HG02870 (cell line): ENCODE data around the gene OPN4.

ENCODE experiments used
- ATAC-seq: cut with Tn5 transposase; IDR thresholded peaks from one replicate; pipeline ENCODE4 v1.9.1; 2021; ENCODE audit warnings: mild to moderate bottlenecking, moderate library complexity; ENCODE audit not compliant: unreplicated experiment

OPN4 gene

GRCh38 chr10:86661161-86662025 lies 7.0 kb downstream of the OPN4 start:
- no peak for ATAC-seq

- no peak for ATAC-seq
Observed at GRCh38 chr10:86662186-86663045, 8.1 kb downstream of the OPN4 start.

- ATAC-seq: no peak
Observed at GRCh38 chr10:86663046-86663345, 8.6 kb downstream of the OPN4 start.

DNA sequence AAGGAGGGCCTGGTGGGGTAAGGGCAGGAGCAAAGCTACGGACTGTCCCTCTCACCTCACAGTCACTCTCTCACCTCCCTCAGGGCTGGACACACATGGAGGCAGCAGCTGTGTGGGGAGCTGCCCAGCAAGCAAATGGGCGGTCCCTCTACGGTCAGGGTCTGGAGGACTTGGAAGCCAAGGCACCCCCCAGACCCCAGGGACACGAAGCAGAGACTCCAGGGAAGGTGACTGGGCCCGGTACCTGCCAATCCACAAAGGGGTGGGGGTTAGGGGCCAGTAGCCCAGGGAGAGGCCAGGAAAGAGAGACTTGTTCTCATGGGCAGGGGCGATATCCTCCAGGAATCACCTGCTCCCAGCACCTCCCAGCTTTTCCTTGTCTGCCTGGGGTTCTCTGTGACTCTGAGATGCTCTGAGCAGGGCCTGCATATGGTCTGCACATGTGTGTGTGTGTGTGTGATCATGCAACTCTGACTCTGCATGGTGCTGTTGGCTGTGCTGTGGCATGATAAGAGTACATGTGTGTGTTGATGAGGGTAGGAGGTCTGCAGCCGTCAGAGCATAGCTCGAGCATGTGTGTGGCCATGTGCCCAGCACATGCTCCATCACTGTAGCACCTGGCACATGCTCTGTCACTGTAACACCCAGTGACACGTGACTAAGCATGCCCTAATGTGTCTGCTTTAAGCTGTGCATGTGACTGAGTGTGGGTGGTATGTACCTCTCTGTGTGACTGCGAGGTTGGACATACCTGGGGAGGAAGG lies 9.4 kb downstream of the OPN4 start:
- no peak for ATAC-seq

DNA sequence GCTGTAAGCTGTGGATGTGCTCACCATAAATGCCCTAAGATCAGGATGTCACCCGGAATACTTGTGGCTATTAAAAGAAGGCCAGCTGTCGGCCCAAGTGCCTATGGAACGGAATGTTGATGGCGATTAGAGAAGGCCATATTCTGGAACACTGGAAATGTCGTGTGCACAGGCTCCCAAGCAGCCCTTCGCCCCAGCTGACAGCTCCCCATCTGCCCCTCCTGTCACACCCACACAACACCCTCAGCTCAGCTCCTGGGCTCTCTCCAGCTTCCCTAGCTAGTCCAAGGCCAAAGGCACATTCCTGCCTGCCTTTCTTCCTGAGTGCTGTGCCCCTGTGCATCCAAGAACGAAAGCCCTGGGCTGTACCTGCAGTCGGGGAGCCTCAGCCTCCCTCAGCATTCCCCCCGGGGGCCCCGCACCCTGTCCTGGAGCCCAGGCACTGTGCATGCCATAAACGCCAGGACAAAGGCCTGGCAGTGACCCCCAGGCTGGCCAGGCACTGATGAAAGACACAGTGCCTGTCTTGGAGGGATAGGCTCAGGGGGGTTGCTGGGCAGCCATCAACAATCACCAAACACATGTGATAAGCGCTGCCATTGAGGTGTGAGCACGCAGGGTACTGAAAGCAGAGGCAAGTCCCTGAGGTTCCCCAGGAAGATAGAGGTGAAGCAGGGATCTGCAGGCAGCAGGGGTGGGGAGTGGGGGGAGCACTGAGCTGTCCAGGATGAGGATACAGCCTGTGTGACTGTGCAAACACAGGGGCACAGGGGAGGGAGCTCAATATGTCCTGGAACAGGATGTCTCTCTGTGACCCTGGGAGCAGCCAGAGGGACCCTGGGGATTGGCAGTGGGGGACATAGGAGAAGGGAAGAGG lies 10.2 kb downstream of the OPN4 start:
- no peak for ATAC-seq

DNA sequence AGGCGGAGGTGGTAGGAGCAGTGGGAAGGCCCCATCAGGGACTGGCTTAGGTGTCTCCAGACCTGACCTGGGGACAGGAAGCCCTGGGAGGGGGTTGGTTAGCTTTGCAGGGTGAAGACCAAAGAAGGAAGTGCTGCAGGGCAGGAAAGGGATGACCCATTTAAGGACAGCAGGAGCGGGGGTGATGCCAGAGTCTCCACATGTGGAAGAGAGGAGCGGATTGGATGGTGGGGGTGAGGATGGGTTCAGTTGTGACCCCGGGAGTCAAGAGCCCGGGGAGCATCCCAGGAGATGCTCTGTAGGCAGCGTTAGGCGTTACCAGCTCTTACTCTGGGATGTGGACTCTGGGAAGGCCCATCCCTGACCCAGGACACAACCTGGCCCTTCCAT lies 10.9 kb downstream of the OPN4 start:
- no peak for ATAC-seq

DNA sequence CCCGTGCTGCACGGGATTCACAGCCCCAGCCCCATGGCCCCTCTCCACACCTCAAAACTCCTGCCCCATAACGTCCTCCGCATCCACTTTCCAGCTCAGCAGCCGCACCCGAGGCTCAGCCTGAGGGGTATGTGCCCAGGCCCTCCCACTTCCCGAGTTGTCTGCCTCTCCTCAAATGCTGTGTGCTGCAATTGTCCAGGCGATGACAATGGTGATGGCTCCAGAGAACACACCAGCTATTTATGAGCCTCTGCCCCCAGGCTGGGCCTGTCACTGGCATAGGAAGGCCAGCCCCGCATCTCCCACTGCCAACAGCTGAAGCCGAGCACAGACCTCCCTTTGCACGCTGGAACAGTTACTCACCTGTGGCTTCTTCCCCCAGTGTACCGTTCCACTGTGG lies 11.5 kb downstream of the OPN4 start:
- ATAC-seq: no peak

DNA sequence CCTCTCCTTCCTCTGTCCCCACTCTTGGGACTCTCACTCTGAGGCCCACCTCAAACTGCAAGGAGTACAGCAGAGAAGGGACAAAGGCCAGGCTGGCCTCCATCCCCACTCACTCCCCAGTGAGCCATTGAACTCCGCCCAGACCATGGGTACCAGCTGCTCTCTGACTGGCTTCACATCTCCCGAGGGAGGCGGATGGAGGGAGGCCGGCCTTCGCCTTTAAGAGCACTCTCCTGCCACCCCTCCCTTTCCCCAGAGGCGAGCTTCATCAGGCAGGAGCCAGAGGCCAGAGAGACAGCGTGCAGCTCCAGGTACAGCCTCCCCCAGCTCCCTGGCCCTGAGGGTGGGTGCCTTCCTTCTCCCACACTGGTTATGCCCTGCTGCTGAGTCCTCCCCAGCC lies 12.2 kb downstream of the OPN4 start:
- no peak for ATAC-seq

DNA sequence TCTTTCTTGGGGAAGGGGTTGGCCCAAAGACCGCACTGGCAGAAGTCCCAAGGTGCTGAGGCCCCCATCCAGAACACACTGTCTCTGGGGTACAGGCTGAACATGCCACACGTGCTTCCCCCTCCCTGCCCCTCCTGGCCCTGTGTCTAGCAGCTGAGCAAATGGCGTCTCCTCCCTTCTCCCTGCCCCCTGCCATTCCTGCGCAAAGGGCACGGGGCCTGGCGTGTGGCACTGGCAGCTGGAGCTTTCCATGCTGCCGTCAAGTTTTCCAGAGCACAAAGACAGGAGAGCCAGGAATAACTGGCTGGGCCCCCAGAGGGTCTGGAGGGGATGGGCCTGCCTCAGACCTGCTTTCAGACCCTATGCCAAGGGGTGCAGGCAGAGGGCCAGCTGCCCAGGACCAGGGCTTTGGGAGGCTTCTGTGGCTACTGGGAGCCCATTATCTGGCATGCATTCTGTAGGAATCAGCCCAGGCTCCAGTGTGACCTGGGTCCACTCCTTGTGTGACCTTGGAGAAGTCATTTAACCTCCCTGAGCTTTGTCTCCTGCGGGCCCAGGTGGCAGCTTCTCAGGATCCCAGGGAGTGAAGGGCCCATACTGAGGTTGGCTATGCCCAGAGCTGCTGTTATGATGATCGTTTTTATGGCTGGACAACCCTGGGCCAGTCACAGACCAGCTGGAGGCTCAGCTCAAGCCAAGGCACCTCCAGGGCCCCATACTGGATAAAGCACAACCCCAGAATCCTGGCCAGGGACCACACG lies 13.3 kb downstream of the OPN4 start:
- ATAC-seq: no peak

GRCh38 chr10:86668297-86669165 lies 14.2 kb downstream of the OPN4 start, which contains the start of gene LDB3:
LDB3 (plus strand) TSS chr10:86668511; CDS start chr10:86668692, 181 bp downstream.
- ATAC-seq: no peak

- ATAC-seq: no peak
Observed at GRCh38 chr10:86670290-86670811, 16.0 kb downstream of the OPN4 start.

- ATAC-seq: no peak
Observed at GRCh38 chr10:86670876-86671275, 16.5 kb downstream of the OPN4 start.

DNA sequence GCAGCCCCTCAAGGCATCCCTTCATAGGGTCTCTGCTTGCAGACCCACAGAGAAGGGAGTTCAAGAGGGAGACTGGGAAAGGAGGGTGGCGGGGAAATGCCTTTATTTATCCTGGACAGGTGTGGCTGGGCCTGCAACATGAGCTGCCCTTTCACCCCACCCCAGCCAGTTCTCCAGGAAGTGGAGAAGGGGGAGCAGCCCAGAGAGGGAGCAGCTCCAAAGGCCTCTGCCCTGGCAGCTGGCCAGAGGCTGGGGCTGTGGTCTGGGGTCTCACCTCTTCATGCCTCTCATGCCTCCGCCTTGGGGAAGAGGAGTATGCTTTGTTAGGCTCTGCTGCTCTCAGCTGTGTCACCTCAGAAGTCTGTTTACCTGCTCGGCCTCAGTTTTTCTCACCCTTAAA lies 17.1 kb downstream of the OPN4 start:
- no peak for ATAC-seq

DNA sequence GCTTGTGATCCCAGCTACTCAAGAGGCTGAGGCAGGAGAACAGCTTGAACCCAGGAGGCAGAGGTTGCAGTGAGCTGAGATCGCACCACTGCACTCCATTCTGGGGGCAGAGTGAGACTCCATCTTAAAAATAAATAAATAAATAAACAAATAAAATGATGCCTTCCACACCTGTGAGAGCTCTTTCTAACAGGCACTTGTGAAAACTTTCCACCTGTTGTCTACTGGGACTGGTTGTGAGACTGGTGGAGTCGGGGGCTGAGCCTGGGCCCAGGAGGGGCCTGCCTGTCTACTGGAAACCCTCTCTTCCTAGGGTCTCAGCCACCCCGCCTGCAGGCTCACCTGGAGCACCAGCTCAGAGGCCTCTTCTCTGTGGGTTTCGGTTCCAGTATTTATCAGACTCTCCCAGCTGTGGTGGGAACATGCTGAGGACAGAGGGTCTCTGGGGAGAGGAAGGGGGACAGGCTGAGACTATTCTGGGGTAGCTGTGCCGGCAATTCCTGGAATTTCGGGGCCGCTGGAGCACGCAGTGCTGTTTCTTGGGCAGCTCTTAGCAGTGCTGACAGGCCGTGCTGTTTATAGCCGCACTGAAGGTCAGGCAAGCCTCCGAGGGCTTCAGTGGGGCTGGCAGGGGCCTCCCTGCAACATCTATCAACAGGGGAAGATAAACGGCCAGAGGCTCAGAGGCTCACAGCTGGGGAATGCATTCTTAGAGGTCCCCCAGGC lies 17.8 kb downstream of the OPN4 start:
- ATAC-seq: no peak

DNA sequence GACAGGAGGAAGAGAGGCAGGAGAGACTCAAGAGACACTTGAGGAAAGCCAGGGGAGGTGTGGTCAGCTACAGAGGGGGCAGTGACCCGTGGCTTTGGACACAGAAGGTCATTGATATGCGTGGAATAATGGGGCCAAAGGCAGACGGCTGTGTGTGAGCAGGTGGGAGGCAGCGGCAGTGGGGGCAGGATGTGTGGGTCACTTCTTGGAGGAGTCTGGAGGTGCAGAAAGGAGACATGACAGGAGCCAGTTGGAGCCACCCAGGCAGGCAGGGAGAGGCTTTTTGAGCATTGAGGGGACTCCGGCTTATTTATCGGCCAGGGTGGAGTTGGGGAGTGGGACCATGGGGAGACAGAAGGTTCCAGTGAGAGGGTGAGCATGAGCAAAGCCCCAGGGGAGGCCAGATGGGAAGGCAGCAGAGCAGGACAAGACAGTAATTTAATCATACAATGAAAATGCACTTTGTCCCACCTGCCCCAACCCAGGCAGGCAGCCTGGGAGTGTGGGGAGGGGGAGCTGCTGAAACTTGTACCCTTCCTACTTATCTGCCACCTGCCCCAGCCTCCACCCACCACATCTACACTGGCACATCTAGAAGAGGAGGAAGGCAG lies 19.0 kb downstream of the OPN4 start:
- ATAC-seq: no peak

DNA sequence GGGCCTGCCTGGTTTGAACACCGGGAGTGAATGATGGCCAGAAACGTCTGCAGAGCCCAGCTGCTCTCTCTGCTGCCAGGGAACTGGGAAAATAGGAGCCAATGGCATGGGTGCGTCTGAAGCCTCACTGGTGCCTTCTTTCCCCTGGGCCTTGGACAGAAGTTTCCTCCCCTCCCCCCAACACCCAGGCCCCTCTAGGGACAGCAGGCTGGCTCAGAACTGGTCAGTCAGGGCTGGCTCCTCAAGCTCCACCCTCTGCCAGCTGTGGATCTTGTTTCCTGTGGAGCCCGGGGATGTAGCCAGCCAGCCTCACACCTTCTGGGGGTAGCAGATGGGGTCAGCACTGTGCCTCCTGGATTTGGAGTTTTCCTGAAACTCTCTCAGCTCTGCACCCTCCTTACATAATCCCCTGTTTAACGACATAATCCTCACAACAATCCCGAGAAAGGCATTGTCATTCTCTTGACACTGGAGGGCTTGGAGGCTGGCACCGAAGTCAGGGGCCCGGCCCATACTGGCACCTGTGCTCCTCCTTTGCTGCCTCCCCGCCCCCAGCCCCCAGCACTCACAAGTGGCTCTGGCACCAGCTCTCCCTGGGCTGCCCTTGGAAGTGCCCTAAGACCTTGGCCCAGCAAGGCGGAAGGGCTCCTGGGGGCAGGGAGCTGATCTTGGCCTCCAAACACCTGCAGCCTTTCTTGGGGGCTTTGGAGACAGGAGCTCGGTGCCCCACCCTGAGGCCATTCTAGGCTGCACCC lies 19.7 kb downstream of the OPN4 start:
- no peak for ATAC-seq

GRCh38 chr10:86674912-86675311 lies 20.6 kb downstream of the OPN4 start:
- ATAC-seq: no peak
